A549 (cell line): ENCODE data around the gene SPTB. TPM values are rescaled to one million over a fixed set of nuclear protein-coding genes. Genes with fewer than 3 reads are reported as not detected.
A peak's percentile ranks its signal among the peaks of the same experiment; 100 is the strongest.

Source experiments
- ATAC-seq, 2 experiments: fragments of 200-7000 bp in 1 of 2; fragments of >200 bp in 1 of 2; cut with Nextera tagmentation in 1 of 2; cut with Tn5 transposase in 1 of 2; 3 replicates each; pipeline versions ENCODE4 v1.8.0 to v1.9.1; 2018 to 2020; ENCODE audit warnings: mild to moderate bottlenecking in 1 of 2, moderate library complexity in 1 of 2
- CTCF ChIA-PET: fragments of 300-600 bp; sonication (Branson Sonifier 250); formaldehyde crosslinking; extraction: SDS; loops from one replicate; lab custom pipeline; 2021; ENCODE audit warnings: antibody characterized with exemption, inconsistent platforms; lab: Yijun Ruan, JAX
- POLR2A ChIA-PET: fragments of 350-600 bp; formaldehyde crosslinking; extraction: SDS; loops from one replicate; lab custom pipeline; 2021; ENCODE audit warnings: antibody characterized with exemption, inconsistent platforms; lab: Yijun Ruan, JAX
- DNase-seq, 2 experiments: peaks; one replicate each; pipeline versions ENCODE4 v3.0.0 to v3.0.0-alpha.2; 2011 to 2016; ENCODE audit warnings: low read depth in 1 of 2, low spot score in 1 of 2
- FAIRE-seq: peaks from 2 replicates; lab custom pipeline; 2011; peaks lifted over from hg19 to GRCh38; lab: Jason Lieb, UNC
- H3K27ac ChIP-seq, 2 experiments: fragments of >200 bp; sonication (Bioruptor Twin); formaldehyde crosslinking; 3 replicates each; pipeline ENCODE4 v1.5.1; 2016 to 2017
- H3K4me1 ChIP-seq: fragments of >200 bp; sonication (Bioruptor Twin); formaldehyde crosslinking; 3 replicates; pipeline ENCODE4 v1.6.1; 2016
- H3K4me2 ChIP-seq: fragments of >200 bp; sonication (Bioruptor Twin); formaldehyde crosslinking; 3 replicates; pipeline ENCODE4 v1.6.1; 2016
- H3K4me3 ChIP-seq: fragments of >200 bp; sonication (Bioruptor Twin); formaldehyde crosslinking; 3 replicates; pipeline ENCODE4 v1.5.1; 2016
- H3K9me3 ChIP-seq: fragments of >200 bp; sonication (Bioruptor Twin); formaldehyde crosslinking; 3 replicates; pipeline ENCODE4 v1.6.1; 2016
- CBX8 ChIP-seq: fragments of 200-600 bp; sonication (generic); IDR thresholded peaks from 2 replicates; pipeline ENCODE4 v1.6.1; 2016
- CEBPB ChIP-seq, 2 experiments: fragments of >200 bp in 1 of 2; sonication (Bioruptor Twin) in 1 of 2; formaldehyde crosslinking in 1 of 2; IDR thresholded peaks; 2 replicates each; pipeline ENCODE4 v1.6.1; 2012 to 2016
- FOSL2 ChIP-seq, 2 experiments: fragments of 450-650 bp in 1 of 2; fragments of >200 bp in 1 of 2; sonication (Bioruptor Twin) in 1 of 2; formaldehyde crosslinking; IDR thresholded peaks; 2 replicates each; pipeline versions ENCODE4 v1.5.0 to v1.6.1; 2016 to 2020; ENCODE audit warnings: mild to moderate bottlenecking in 1 of 2, moderate library complexity in 1 of 2
- GATA3 ChIP-seq: IDR thresholded peaks from 2 replicates; pipeline ENCODE4 v1.6.1; 2012; ENCODE audit warnings: borderline replicate concordance
- HMGXB4 ChIP-seq: fragments of 250-450 bp; sonication (Bioruptor Pico); IDR thresholded peaks from 2 replicates; pipeline ENCODE4 v1.5.0; 2021; ENCODE audit warnings: mild to moderate bottlenecking, moderate library complexity, borderline replicate concordance
- JUNB ChIP-seq: fragments of >200 bp; sonication (Bioruptor Twin); formaldehyde crosslinking; IDR thresholded peaks from 2 replicates; pipeline ENCODE4 v1.6.1; 2016
- MAFK ChIP-seq: fragments of 450-650 bp; IDR thresholded peaks from 2 replicates; pipeline ENCODE4 v1.6.1; 2014; ENCODE audit not compliant: partially characterized antibody
- MAX ChIP-seq: IDR thresholded peaks from 2 replicates; pipeline ENCODE4 v1.6.1; 2012
- POLR2A ChIP-seq: IDR thresholded peaks from 2 replicates; pipeline ENCODE4 v1.6.1; 2012; ENCODE audit warnings: mild to moderate bottlenecking, low read length
- REST ChIP-seq: fragments of 200-600 bp; sonication (generic); IDR thresholded peaks from 2 replicates; pipeline ENCODE4 v1.6.1; 2016; ENCODE audit warnings: antibody characterized with exemption, mild to moderate bottlenecking, moderate library complexity
- SMC3 ChIP-seq: fragments of >200 bp; sonication (Bioruptor Twin); formaldehyde crosslinking; IDR thresholded peaks from 3 replicates; pipeline ENCODE4 v1.6.1; 2018; ENCODE audit warnings: inconsistent platforms
- WGBS: methylation state at CpG from one replicate; pipeline ENCODE4 v1.1.6; 2017; ENCODE audit errors: missing lambda C conversion rate; 5-methylcytosine and 5-hydroxymethylcytosine counted together
- polyA plus RNA-seq, 4 experiments: library from polyadenylated mRNA; depleted of rRNA in 3 of 4; stranded (reverse); fragments of >200 nt; fragmentation: RNase III in 1 of 4; extraction: RNeasy Plus Mini Kit Qiagen cat#74134 plus additional on column Dnase treatment in 1 of 4; gene quantifications; 2 replicates in 3 of 4; 3 replicates in 1 of 4; pipeline ENCODE4 v1.2.3, GENCODE V29; 2011 to 2017
- TF ChIP-seq, protein P1 (sequence below): IDR thresholded peaks from 2 replicates; pipeline ENCODE4 v1.6.1; 2012; ENCODE audit warnings: low read depth, borderline replicate concordance
- TF ChIP-seq, protein P2 (sequence below): fragments of >200 bp; sonication (Bioruptor Twin); formaldehyde crosslinking; IDR thresholded peaks from 3 replicates; pipeline ENCODE4 v1.5.1; 2016

Gene SPTB
- polyA plus RNA-seq, 2 of the 4 experiments (the other 2 are of a cell fraction) = 0.27 to 2.1 TPM

DNA sequence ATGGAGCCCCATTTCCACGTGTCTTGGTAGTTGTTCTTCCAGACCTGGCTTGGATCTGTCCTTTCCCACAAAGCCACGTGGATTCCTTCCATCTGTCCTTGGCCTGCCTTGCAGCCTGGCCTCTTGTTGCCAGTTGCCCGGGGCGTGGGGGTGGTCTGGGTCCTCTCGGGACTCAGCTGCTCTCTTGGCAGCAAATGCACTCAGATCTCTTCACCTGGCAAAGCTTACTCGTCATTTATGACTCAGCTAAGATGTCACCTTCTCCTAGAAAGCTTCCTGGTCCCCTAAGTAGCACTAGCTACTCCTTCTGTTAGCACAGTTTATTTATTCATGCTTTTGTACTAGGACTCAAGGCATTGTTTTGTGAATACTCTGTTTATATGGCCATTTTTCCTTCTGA, 161.8 kb downstream of the SPTB start:
- DNase-seq = peak in 1 of 2 experiments; percentile 56
- H3K4me3 ChIP-seq = no peak overlapping the region
- no peak for ATAC-seq
- no peak for FAIRE-seq
- peak overlapping the region; percentile 81 to 84 for H3K27ac ChIP-seq
- 12% methylated on average over 6 of the region's 6 CpGs for WGBS
- H3K4me2 ChIP-seq = peak overlapping the region; percentile 61
- TF ChIP-seq REST (no peak), JUNB (peak; percentile 20; the same call in 1 of the 2 replicates), FOSL2 (IDR thresholded peaks at IDR 0.05) (no peak), FOSL2 (CRISPR knock-in tag; IDR thresholded peaks at IDR 0.05) (peak; percentile 48), GATA3 (no peak; the same call in 1 of the 2 replicates), MAFK (peak; percentile 25), CBX8 (no peak), MAX (peak; percentile 64), HMGXB4 (CRISPR knock-in tag) (no peak)
- TF ChIP-seq, protein P1, sequence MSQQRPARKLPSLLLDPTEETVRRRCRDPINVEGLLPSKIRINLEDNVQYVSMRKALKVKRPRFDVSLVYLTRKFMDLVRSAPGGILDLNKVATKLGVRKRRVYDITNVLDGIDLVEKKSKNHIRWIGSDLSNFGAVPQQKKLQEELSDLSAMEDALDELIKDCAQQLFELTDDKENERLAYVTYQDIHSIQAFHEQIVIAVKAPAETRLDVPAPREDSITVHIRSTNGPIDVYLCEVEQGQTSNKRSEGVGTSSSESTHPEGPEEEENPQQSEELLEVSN = no peak
- peaks cover 16% of the 10 kb centered on the region for H3K9me3 ChIP-seq
- ChIA-PET CTCF (interaction anchor here (1.0 to 3.3 kb wide), 5 partner anchors 12 to 81 kb away, joined by 3 to 22 read pairs (median 7); partner anchors contain the start of gene PLEKHG3), POLR2A (interaction anchor here (0.9 kb wide), 1 partner anchor 177 kb away, joined by 3 read pairs; the partner anchor contains the start of gene HSPA2)
- peaks cover 77% of the 10 kb centered on the region for H3K4me1 ChIP-seq

- no peak for FAIRE-seq
- ATAC-seq = no peak
- whole genome bisulfite sequencing = 96% methylated on average over 20 of the region's 22 CpGs
- DNase-seq = no peak
- POLR2A ChIA-PET = no interaction called here
- peaks cover 25% of the 10 kb centered on the region for H3K9me3 ChIP-seq
- TF ChIP-seq SMC3 (no peak), JUNB (no peak), CEBPB (IDR thresholded peaks at IDR 0.05) (no peak), POLR2A (no peak)
- TF ChIP-seq, protein P2, sequence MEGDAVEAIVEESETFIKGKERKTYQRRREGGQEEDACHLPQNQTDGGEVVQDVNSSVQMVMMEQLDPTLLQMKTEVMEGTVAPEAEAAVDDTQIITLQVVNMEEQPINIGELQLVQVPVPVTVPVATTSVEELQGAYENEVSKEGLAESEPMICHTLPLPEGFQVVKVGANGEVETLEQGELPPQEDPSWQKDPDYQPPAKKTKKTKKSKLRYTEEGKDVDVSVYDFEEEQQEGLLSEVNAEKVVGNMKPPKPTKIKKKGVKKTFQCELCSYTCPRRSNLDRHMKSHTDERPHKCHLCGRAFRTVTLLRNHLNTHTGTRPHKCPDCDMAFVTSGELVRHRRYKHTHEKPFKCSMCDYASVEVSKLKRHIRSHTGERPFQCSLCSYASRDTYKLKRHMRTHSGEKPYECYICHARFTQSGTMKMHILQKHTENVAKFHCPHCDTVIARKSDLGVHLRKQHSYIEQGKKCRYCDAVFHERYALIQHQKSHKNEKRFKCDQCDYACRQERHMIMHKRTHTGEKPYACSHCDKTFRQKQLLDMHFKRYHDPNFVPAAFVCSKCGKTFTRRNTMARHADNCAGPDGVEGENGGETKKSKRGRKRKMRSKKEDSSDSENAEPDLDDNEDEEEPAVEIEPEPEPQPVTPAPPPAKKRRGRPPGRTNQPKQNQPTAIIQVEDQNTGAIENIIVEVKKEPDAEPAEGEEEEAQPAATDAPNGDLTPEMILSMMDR = no peak
- CTCF ChIA-PET = interaction anchor here (1.5 to 1.6 kb wide), 2 partner anchors 34 to 44 kb away, joined by 3 to 4 read pairs; no protein-coding TSS in a partner anchor
- H3K4me2 ChIP-seq = no peak overlapping the region
- peak overlapping the region in 1 of 2 experiments; percentile 84; a peak in 3 of 6 replicates for H3K27ac ChIP-seq
- peaks cover 56% of the 10 kb centered on the region for H3K4me1 ChIP-seq
- H3K4me3 ChIP-seq = no peak overlapping the region
Measured at GRCh38 chr14:64715628-64716412, 163.9 kb downstream of the SPTB start.
